Measurements from ENCODE around the gene KCNIP4.

DNA sequence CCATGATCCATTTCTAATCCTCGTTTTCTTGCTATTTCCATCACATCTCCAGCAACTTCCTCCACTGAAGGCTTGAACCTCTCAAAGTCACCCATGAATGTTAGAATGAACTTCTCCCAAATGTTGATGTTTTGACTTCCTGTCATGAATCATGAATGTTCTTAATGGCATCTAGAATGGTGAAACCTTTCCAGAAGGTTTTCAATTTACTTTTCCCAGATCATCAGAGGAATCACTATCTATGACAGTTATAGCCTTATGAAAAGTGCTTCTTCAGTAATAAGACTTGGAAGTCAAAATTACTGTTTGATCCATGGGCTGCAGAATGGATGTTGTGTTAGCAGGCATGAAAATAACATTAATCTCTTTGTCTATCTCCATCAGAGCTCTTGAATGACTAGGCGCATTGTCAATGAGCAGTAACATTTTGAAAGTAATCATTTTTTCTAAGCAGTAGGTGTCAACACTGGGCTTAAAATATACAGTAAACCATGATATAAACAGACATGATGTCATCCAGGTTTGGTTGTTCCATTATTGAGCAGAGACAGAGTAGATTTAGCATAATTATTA, 268.2 kb downstream of the KCNIP4 start:
- no peak for TF ChIP-seq EZH2phosphoT487 (IDR thresholded peaks at IDR 0.05; ENCODE audit: insufficient read depth, low read depth)
- TF ChIP-seq EZH2 (IDR thresholded peaks at IDR 0.05; ENCODE audit: insufficient read depth, poor library complexity, severe bottlenecking): no peak

Measured in GM23248 (cell line).